Activated naive CD4-positive, alpha-beta T cell (primary cell): ENCODE results near the gene SNRPN.
"Not testable (repeated sequence)": the region's sequence is repeated elsewhere in the genome, so short reads cannot be mapped to it uniquely, and the experiment has no call there.

Experiments
- DNase-seq, 4 experiments: peaks; one replicate each; lab custom pipeline; 2025; lab: John Stamatoyannopoulos, UW

Gene SNRPN

GRCh38 chr15:24971052-24971451, 16.3 kb downstream of the SNRPN start:
- no peak for DNase-seq

- DNase-seq, result no peak
Observed at GRCh38 chr15:24971772-24972171, 17.0 kb downstream of the SNRPN start.

GRCh38 chr15:24972707-24973106, 17.9 kb downstream of the SNRPN start:
- DNase-seq, result not testable (repeated sequence)

- DNase-seq, result no peak
Observed at GRCh38 chr15:24976932-24977331, 22.1 kb downstream of the SNRPN start.

- DNase-seq, result no peak
Observed at GRCh38 chr15:24977686-24978085, 22.9 kb downstream of the SNRPN start.

- DNase-seq, result no peak
Observed at GRCh38 chr15:24985224-24985623, 30.4 kb downstream of the SNRPN start.

GRCh38 chr15:24986653-24987052, 31.9 kb downstream of the SNRPN start:
- no peak for DNase-seq

GRCh38 chr15:25019434-25019833, 64.6 kb downstream of the SNRPN start:
- DNase-seq, result no peak

- no peak for DNase-seq
Observed at GRCh38 chr15:25022233-25022632, 67.4 kb downstream of the SNRPN start.
